ENCODE data around the gene MLLT3.

MLLT3 gene

GRCh38 chr9:20325008-20325407 is 297.3 kb downstream of the MLLT3 start:
- no peak for DNase-seq

GRCh38 chr9:20322212-20322611 is 300.1 kb downstream of the MLLT3 start:
- DNase-seq = no peak

GRCh38 chr9:20321423-20322082 is 300.7 kb downstream of the MLLT3 start:
- DNase-seq = no peak

GRCh38 chr9:20320921-20321320 is 301.4 kb downstream of the MLLT3 start:
- DNase-seq = no peak

GRCh38 chr9:20319641-20320337 is 302.5 kb downstream of the MLLT3 start:
- no peak for DNase-seq

GRCh38 chr9:20319241-20319640 is 303.1 kb downstream of the MLLT3 start:
- DNase-seq = no peak

- DNase-seq = no peak
These were observed 304.6 kb downstream of the MLLT3 start for GRCh38 chr9:20317701-20318100.

- DNase-seq = no peak
These were observed 305.9 kb downstream of the MLLT3 start for GRCh38 chr9:20316372-20316771.

- DNase-seq = no peak
These were observed 306.6 kb downstream of the MLLT3 start for GRCh38 chr9:20315677-20316076.

GRCh38 chr9:20314981-20315380 is 307.3 kb downstream of the MLLT3 start:
- no peak for DNase-seq

GRCh38 chr9:20313415-20313814 is 308.9 kb downstream of the MLLT3 start:
- DNase-seq = no peak

GRCh38 chr9:20312732-20313131 is 309.6 kb downstream of the MLLT3 start:
- DNase-seq = no peak

- no peak for DNase-seq
These were observed 312.3 kb downstream of the MLLT3 start for GRCh38 chr9:20310024-20310423.

GRCh38 chr9:20309124-20309523 is 313.2 kb downstream of the MLLT3 start:
- DNase-seq = no peak

GRCh38 chr9:20307621-20308020 is 314.7 kb downstream of the MLLT3 start:
- no peak for DNase-seq

GRCh38 chr9:20305452-20305851 is 316.8 kb downstream of the MLLT3 start:
- DNase-seq = no peak

- DNase-seq = no peak
These were observed 318.3 kb downstream of the MLLT3 start for GRCh38 chr9:20303996-20304395.

- DNase-seq = no peak
These were observed 319.2 kb downstream of the MLLT3 start for GRCh38 chr9:20303066-20303465.

- DNase-seq = no peak
These were observed 320.1 kb downstream of the MLLT3 start for GRCh38 chr9:20302197-20302596.

GRCh38 chr9:20300430-20301115 is 321.7 kb downstream of the MLLT3 start:
- DNase-seq = no peak

- DNase-seq = no peak
These were observed 324.6 kb downstream of the MLLT3 start for GRCh38 chr9:20297646-20298084.

GRCh38 chr9:20295555-20295954 is 326.7 kb downstream of the MLLT3 start:
- DNase-seq = no peak

- no peak for DNase-seq
These were observed 328.1 kb downstream of the MLLT3 start for GRCh38 chr9:20294046-20294750.
